ENCODE measurements around the gene RFX1.

GRCh38 chr19:13978351-13979243 lies 27.5 kb downstream of the RFX1 start:
- TF ChIP-seq CTCF (IDR thresholded peaks at IDR 0.05; ENCODE audit: low read length) = no peak
- no peak for TF ChIP-seq EZH2phosphoT487 (IDR thresholded peaks at IDR 0.05; ENCODE audit: low read length)
- TF ChIP-seq EZH2 (optimal IDR thresholded peaks at IDR 0.05; ENCODE audit: low read depth, low read length) = no peak

Data from MM.1S (cell line).